IMR-90 (cell line): Measurements from ENCODE around the gene DENND6A. TPM values are rescaled to one million over a fixed set of nuclear protein-coding genes. Genes with fewer than 3 reads are reported as not detected.

Source experiments
- ATAC-seq: fragments of 200-7000 bp; cut with Tn5 transposase; 2 replicates; pipeline ENCODE4 v1.9.1; 2020; ENCODE audit warnings: low read depth, mild to moderate bottlenecking, moderate library complexity
- BruUV-seq: library from RNA; stranded (reverse); fragments of 400-500 nt; replicated peaks from 2 replicates; lab custom pipeline; 2021; lab: Mats Ljungman, UMichigan
- CTCF ChIA-PET: fragments of 300-600 bp; formaldehyde crosslinking; extraction: SDS; loops from one replicate; lab custom pipeline; 2021; ENCODE audit warnings: antibody characterized with exemption; lab: Yijun Ruan, JAX
- POLR2A ChIA-PET: fragments of 300-600 bp; sonication (Branson Sonifier 250); formaldehyde crosslinking; loops from one replicate; lab custom pipeline; 2022; ENCODE audit warnings: antibody characterized with exemption; ENCODE audit not compliant: unreplicated experiment; lab: Charles Lee
- DNase-seq: peaks from one replicate; pipeline ENCODE4 v3.0.0; 2013
- H2AFZ ChIP-seq: replicated peaks from 2 replicates; pipeline ENCODE3; 2013; ENCODE audit warnings: low read length, mild to moderate bottlenecking; ENCODE audit not compliant: poor library complexity
- H2AK5ac ChIP-seq: 2 replicates; pipeline ENCODE4 v1.6.1; 2013; ENCODE audit warnings: low read depth, low read length, inconsistent platforms
- H2AK9ac ChIP-seq: replicated peaks from 2 replicates; pipeline ENCODE3; 2013; ENCODE audit warnings: mild to moderate bottlenecking, low read depth, low read length, moderate library complexity; ENCODE audit not compliant: poor library complexity
- H2BK120ac ChIP-seq: 2 replicates; pipeline ENCODE4 v1.6.1; 2013; ENCODE audit warnings: low read depth, low read length, inconsistent platforms
- H2BK15ac ChIP-seq: 3 replicates; pipeline ENCODE4 v1.6.1; 2013; ENCODE audit warnings: low read depth, low read length, inconsistent platforms
- H2BK20ac ChIP-seq: 2 replicates; pipeline ENCODE4 v1.6.1; 2013; ENCODE audit warnings: low read depth, mild to moderate bottlenecking, inconsistent platforms, low read length, moderate library complexity
- H2BK5ac ChIP-seq: 2 replicates; pipeline ENCODE4 v1.6.1; 2013; ENCODE audit warnings: mild to moderate bottlenecking, low read depth, low read length, inconsistent platforms; ENCODE audit not compliant: poor library complexity, severe bottlenecking
- H3K14ac ChIP-seq: replicated peaks from 2 replicates; pipeline ENCODE4 v1.6.1; 2013; ENCODE audit warnings: low read depth, low read length, inconsistent platforms
- H3K18ac ChIP-seq: 2 replicates; pipeline ENCODE4 v1.6.1; 2013; ENCODE audit warnings: low read depth, low read length, control low read depth
- H3K23ac ChIP-seq: 2 replicates; pipeline ENCODE4 v1.6.1; 2013; ENCODE audit warnings: low read depth, low read length, inconsistent platforms
- H3K27ac ChIP-seq: 2 replicates; pipeline ENCODE4 v1.5.1; 2013; ENCODE audit warnings: mild to moderate bottlenecking, control low read depth, low read length; ENCODE audit not compliant: insufficient read depth
- H3K27me3 ChIP-seq: 2 replicates; pipeline ENCODE4 v1.6.1; 2013; ENCODE audit warnings: low read length; ENCODE audit not compliant: control insufficient read depth, insufficient read depth
- H3K36me3 ChIP-seq: 2 replicates; pipeline ENCODE4 v1.6.1; 2013; ENCODE audit warnings: low read length, mixed read lengths; ENCODE audit not compliant: control insufficient read depth, insufficient read depth
- H3K4ac ChIP-seq: 2 replicates; pipeline ENCODE4 v1.6.1; 2013; ENCODE audit warnings: low read depth, low read length, inconsistent platforms
- H3K4me1 ChIP-seq: 2 replicates; pipeline ENCODE4 v1.6.1; 2013; ENCODE audit warnings: low read length, mixed read lengths; ENCODE audit not compliant: control insufficient read depth, insufficient read depth
- H3K4me2 ChIP-seq: 2 replicates; pipeline ENCODE4 v1.6.1; 2013; ENCODE audit warnings: low read depth, mild to moderate bottlenecking, control low read depth, low read length, moderate library complexity
- H3K4me3 ChIP-seq: 2 replicates; pipeline ENCODE4 v1.5.1; 2013; ENCODE audit warnings: low read depth, mild to moderate bottlenecking, control low read depth, low read length, moderate library complexity; ENCODE audit not compliant: insufficient read depth
- H3K56ac ChIP-seq: 2 replicates; pipeline ENCODE4 v1.6.1; 2013; ENCODE audit warnings: low read length, inconsistent platforms; ENCODE audit not compliant: insufficient read depth; ENCODE audit errors: extremely low read depth
- H3K79me1 ChIP-seq, 2 experiments: 2 replicates each; pipeline ENCODE4 v1.6.1; 2013; ENCODE audit warnings: low read length in 2 of 2, inconsistent platforms in 1 of 2, low read depth in 1 of 2
- H3K9ac ChIP-seq: 2 replicates; pipeline ENCODE4 v1.6.1; 2013; ENCODE audit warnings: low read depth, low read length, control low read depth
- H3K9me1 ChIP-seq: 2 replicates; pipeline ENCODE4 v1.6.1; 2013; ENCODE audit warnings: low read length, inconsistent platforms; ENCODE audit not compliant: insufficient read depth
- H3K9me3 ChIP-seq: 2 replicates; pipeline ENCODE4 v1.6.1; 2013; ENCODE audit warnings: low read length; ENCODE audit not compliant: control insufficient read depth, insufficient read depth
- H4K20me1 ChIP-seq: 2 replicates; pipeline ENCODE4 v1.6.1; 2013; ENCODE audit warnings: low read length, inconsistent platforms; ENCODE audit not compliant: insufficient read depth
- H4K5ac ChIP-seq: 2 replicates; pipeline ENCODE4 v1.6.1; 2013; ENCODE audit warnings: mild to moderate bottlenecking, low read depth, low read length, control low read depth
- H4K8ac ChIP-seq, 2 experiments: 2 replicates each; pipeline ENCODE4 v1.6.1; 2013; ENCODE audit warnings: low read depth in 2 of 2, low read length in 2 of 2, control low read depth in 1 of 2, inconsistent platforms in 1 of 2
- H4K91ac ChIP-seq: 2 replicates; pipeline ENCODE4 v1.6.1; 2013; ENCODE audit warnings: low read depth, low read length, inconsistent platforms; ENCODE audit not compliant: insufficient read depth
- BHLHE40 ChIP-seq: fragments of 150-350 bp; IDR thresholded peaks from 2 replicates; pipeline ENCODE4 v1.6.1; 2016; ENCODE audit warnings: mild to moderate bottlenecking, low read depth, low read length
- CEBPB ChIP-seq: IDR thresholded peaks from 2 replicates; pipeline ENCODE4 v1.6.1; 2012; ENCODE audit warnings: low read depth, low read length, improper control_type of control experiment
- CTCF ChIP-seq: conservative IDR thresholded peaks from 2 replicates; pipeline ENCODE4 v1.5.1; 2012; ENCODE audit warnings: mild to moderate bottlenecking, low read depth, low read length, improper control_type of control experiment
- FOS ChIP-seq: fragments of 150-350 bp; IDR thresholded peaks from 2 replicates; pipeline ENCODE4 v1.6.1; 2016; ENCODE audit warnings: low read depth, low read length
- MAFK ChIP-seq: IDR thresholded peaks from 2 replicates; pipeline ENCODE4 v1.6.1; 2012; ENCODE audit warnings: low read depth, low read length, improper control_type of control experiment
- MAZ ChIP-seq: IDR thresholded peaks from 2 replicates; pipeline ENCODE4 v1.6.1; 2012; ENCODE audit warnings: low read depth, mild to moderate bottlenecking, low read length, improper control_type of control experiment, moderate library complexity, borderline replicate concordance
- MXI1 ChIP-seq: IDR thresholded peaks from 2 replicates; pipeline ENCODE4 v1.6.1; 2012; ENCODE audit warnings: low read depth, mild to moderate bottlenecking, low read length, moderate library complexity, borderline replicate concordance
- NFE2L2 ChIP-seq: fragments of 150-350 bp; IDR thresholded peaks from 2 replicates; pipeline ENCODE4 v1.6.1; 2016; ENCODE audit warnings: low read depth, mild to moderate bottlenecking, low read length
- POLR2A ChIP-seq: IDR thresholded peaks from 2 replicates; pipeline ENCODE4 v1.6.1; 2012; ENCODE audit warnings: mild to moderate bottlenecking, low read depth, low read length
- RCOR1 ChIP-seq: IDR thresholded peaks from 2 replicates; pipeline ENCODE4 v1.6.1; 2012; ENCODE audit warnings: mild to moderate bottlenecking, low read length, improper control_type of control experiment; ENCODE audit not compliant: insufficient replicate concordance
- RFX5 ChIP-seq: IDR thresholded peaks from 2 replicates; pipeline ENCODE4 v1.8.0; 2012; ENCODE audit warnings: low read depth, mild to moderate bottlenecking, low read length, moderate library complexity
- WGBS, 2 experiments: methylation state at CpG; one replicate each; pipeline versions ENCODE4 v1.1.5 to v1.1.7; 2013; ENCODE audit warnings: missing lambda C conversion rate in 2 of 2; ENCODE audit not compliant: insufficient read length in 1 of 2; ENCODE audit errors: extremely low coverage in 2 of 2; 5-methylcytosine and 5-hydroxymethylcytosine counted together
- dilution Hi-C: fragments of 300-500 bp; cut with HindIII; formaldehyde crosslinking; loops from one replicate; pipeline ENCODE4 v1.14.3; 2018; ENCODE audit warnings: low sequenced_read_pairs; ENCODE audit not compliant: unreplicated experiment
- in situ Hi-C: fragments of 300-500 bp; cut with MboI; formaldehyde crosslinking; loops from 3 replicates; pipeline ENCODE4 v1.14.3; 2019; ENCODE audit warnings: low sequenced_read_pairs, inconsistent platforms, mixed read lengths
- intact Hi-C: fragments of 100-400 bp; cut with micrococcal nuclease; formaldehyde crosslinking; loops from 2 replicates; pipeline ENCODE4 v1.10.0; 2022
- polyA plus RNA-seq, 3 experiments: library from polyadenylated mRNA; depleted of rRNA; stranded (reverse); fragments of >200 nt; gene quantifications; 2 replicates each; pipeline ENCODE4 v1.2.3, GENCODE V29; 2012; ENCODE audit warnings: low replicate concordance in 1 of 3
- total RNA-seq: library from RNA; depleted of rRNA; stranded (reverse); fragments of >200 nt; gene quantifications from 2 replicates; pipeline ENCODE4 v1.2.3, GENCODE V29; 2012
- TF ChIP-seq, protein P1 (sequence below): fragments of 150-350 bp; IDR thresholded peaks from 2 replicates; pipeline ENCODE4 v1.6.1; 2016; ENCODE audit warnings: low read depth, mild to moderate bottlenecking, low read length, moderate library complexity, borderline replicate concordance

Gene DENND6A
- total and polyA plus RNA-seq, 2 of the 4 experiments (the other 2 are of a cell fraction) = 3.8 to 9.0 TPM

DNA sequence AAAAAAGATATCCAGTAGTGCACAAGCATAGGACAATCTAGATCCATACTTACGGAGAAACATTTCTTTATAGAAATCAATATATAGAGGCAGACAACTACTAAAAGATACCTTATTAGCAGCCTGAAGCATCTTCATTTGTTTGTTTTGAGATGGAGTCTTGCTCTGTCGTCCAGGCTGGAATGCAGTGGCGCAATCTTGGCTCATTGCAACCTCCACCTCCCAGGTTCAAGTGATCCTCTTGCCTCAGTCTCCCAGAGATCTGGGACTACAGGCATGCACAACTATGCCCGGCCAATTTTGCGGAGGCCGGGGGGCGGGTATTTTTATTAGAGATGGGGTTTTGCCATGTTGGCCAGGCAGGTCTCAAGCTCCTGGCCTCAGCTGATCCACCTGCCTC lies 45.0 kb upstream of the DENND6A start:
- Histone ChIP-seq H2BK5ac (no peak overlapping the region), H2BK20ac (no peak overlapping the region), H4K8ac (no peak overlapping the region), H3K18ac (no peak overlapping the region), H3K9me1 (no peaks in the 10 kb centered on the region; the same call in 1 of the 2 replicates), H3K56ac (no peak overlapping the region), H3K27me3 (no peaks in the 10 kb centered on the region), H3K36me3 (no peaks in the 10 kb centered on the region), H3K14ac (no peak overlapping the region), H3K4me3 (no peak overlapping the region), H4K91ac (no peak overlapping the region), H3K9me3 (no peaks in the 10 kb centered on the region), H4K5ac (no peak overlapping the region), H2AK5ac (no peak overlapping the region), H3K27ac (no peak overlapping the region), H2BK15ac (no peak overlapping the region), H3K79me1 (no peaks in the 10 kb centered on the region), H2AK9ac (no peak overlapping the region), H3K4me1 (peaks cover 2% of the 10 kb centered on the region; the same call in 1 of the 2 replicates), H3K9ac (no peak overlapping the region), H2AFZ (no peak overlapping the region), H2BK120ac (no peak overlapping the region), H3K23ac (no peak overlapping the region), H3K4me2 (no peak overlapping the region), H3K4ac (no peak overlapping the region), H4K20me1 (no peaks in the 10 kb centered on the region)
- POLR2A ChIA-PET = no interaction called here
- intact Hi-C loops = no loop called here
- in situ Hi-C loops = no loop called here
- ATAC-seq (no peak), DNase-seq (no peak)
- CTCF ChIA-PET = no interaction called here
- no peak for TF ChIP-seq MXI1
- TF ChIP-seq MAFK = no peak
- no peak for TF ChIP-seq CEBPB
- no peak for TF ChIP-seq POLR2A
- TF ChIP-seq RCOR1 = no peak
- TF ChIP-seq, protein P1, sequence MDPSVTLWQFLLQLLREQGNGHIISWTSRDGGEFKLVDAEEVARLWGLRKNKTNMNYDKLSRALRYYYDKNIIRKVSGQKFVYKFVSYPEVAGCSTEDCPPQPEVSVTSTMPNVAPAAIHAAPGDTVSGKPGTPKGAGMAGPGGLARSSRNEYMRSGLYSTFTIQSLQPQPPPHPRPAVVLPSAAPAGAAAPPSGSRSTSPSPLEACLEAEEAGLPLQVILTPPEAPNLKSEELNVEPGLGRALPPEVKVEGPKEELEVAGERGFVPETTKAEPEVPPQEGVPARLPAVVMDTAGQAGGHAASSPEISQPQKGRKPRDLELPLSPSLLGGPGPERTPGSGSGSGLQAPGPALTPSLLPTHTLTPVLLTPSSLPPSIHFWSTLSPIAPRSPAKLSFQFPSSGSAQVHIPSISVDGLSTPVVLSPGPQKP = no peak
- no peak for TF ChIP-seq RFX5
- TF ChIP-seq BHLHE40 = no peak
- TF ChIP-seq CTCF = no peak
- TF ChIP-seq FOS = no peak
- TF ChIP-seq MAZ = no peak
- TF ChIP-seq NFE2L2 = no peak
- no TSS peak for BruUV-seq
- WGBS, 2 experiments = no CpG with 5 or more reads among the region's 7 CpGs
- dilution Hi-C loops = no loop called here
